SK-N-MC (cell line): ENCODE data around the gene SYNPO.
A peak's percentile ranks its signal among the peaks of the same experiment; 100 is the strongest.

Source experiments
- DNase-seq: peaks from one replicate; pipeline ENCODE4 v3.0.0-alpha.2; 2011; ENCODE audit warnings: low read depth, low spot score
- H3K27ac ChIP-seq: fragments of 200-600 bp; sonication (generic); 2 replicates; pipeline ENCODE4 v1.5.1; 2016; ENCODE audit warnings: mixed run types
- H3K36me3 ChIP-seq: fragments of 200-600 bp; sonication (generic); 2 replicates; pipeline ENCODE4 v1.6.1; 2017; ENCODE audit warnings: antibody characterized with exemption, low read length, mixed read lengths; ENCODE audit not compliant: insufficient read depth
- H3K4me3 ChIP-seq: fragments of 200-600 bp; sonication (generic); 2 replicates; pipeline ENCODE4 v1.5.1; 2016
- H3K9ac ChIP-seq: fragments of 200-600 bp; sonication (generic); 2 replicates; pipeline ENCODE4 v1.8.0; 2017; ENCODE audit warnings: mixed run types, mixed read lengths; ENCODE audit not compliant: insufficient read length
- H3K9me3 ChIP-seq: fragments of 200-600 bp; sonication (generic); 2 replicates; pipeline ENCODE4 v1.6.1; 2017; ENCODE audit warnings: low read depth, mild to moderate bottlenecking, antibody characterized with exemption, low read length, moderate library complexity, mixed read lengths
- EZH2 ChIP-seq: fragments of 200-600 bp; sonication (generic); IDR thresholded peaks from one replicate; pipeline ENCODE4 v1.6.1; 2017; ENCODE audit warnings: antibody characterized with exemption
- FOXP2 ChIP-seq: optimal IDR thresholded peaks from 2 replicates; pipeline ENCODE3; 2011; ENCODE audit warnings: mild to moderate bottlenecking, moderate library complexity; ENCODE audit not compliant: insufficient read depth; ENCODE audit errors: extremely low read length, control extremely low read depth
- POLR2AphosphoS5 ChIP-seq: IDR thresholded peaks from 2 replicates; pipeline ENCODE4 v1.6.1; 2012; ENCODE audit warnings: mild to moderate bottlenecking, low read depth, low read length, borderline replicate concordance

Gene SYNPO

DNA sequence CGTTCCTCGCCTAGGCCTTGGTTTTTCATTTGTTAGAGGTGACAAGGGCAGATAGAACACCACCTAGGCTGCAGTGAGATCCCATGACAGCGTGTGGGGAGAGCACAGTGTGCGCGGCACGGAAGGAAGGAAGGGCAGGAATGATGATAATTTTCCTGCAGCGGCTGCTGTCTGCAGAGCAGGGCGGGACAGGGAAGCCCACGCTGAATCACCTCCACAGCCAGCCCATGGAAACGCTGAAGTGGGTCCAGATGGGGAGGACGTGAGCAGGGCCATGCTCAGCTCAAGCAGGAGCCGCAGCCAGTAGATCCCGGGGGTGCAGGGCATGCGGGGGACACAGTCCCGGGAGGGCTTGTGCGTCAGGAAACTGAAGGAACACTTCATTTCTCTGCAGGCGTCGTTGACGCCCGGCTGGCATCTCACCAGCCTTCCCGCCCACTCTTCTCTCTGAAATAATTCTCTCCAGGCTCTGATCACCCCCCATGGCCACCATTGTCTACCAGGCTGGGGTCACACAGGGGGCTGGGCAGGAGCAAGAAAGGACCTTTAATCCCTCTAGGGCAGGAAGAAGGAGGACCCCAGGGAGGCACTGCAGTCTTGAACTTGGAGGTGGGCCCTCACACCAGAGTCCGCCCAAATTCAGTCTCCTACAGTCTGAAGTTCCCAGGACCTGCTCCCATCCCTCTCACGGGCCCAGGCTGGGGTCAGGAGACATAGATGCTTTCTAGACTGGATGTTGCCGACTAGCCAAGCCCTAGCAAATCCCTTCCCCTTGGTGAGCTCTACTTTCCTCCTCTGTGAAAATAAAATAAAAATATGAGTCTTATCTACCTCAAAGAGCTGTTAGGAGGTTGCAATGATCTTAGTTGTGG lies 20.9 kb upstream of the SYNPO start:
- Histone ChIP-seq H3K36me3 (no peaks in the 10 kb centered on the region), H3K9me3 (no peaks in the 10 kb centered on the region), H3K27ac (no peak overlapping the region), H3K4me3 (no peak overlapping the region), H3K9ac (no peak overlapping the region)
- no peak for DNase-seq
- no peak for TF ChIP-seq POLR2AphosphoS5
- no peak for TF ChIP-seq FOXP2
- no peak for TF ChIP-seq EZH2

- no peak for DNase-seq
- Histone ChIP-seq H3K9me3 (no peaks in the 10 kb centered on the region), H3K36me3 (no peaks in the 10 kb centered on the region), H3K9ac (no peak overlapping the region), H3K4me3 (no peak overlapping the region), H3K27ac (no peak overlapping the region)
- TF ChIP-seq POLR2AphosphoS5, result no peak
- no peak for TF ChIP-seq FOXP2
- no peak for TF ChIP-seq EZH2
Observed at GRCh38 chr5:150621301-150621700, 19.2 kb upstream of the SYNPO start.

- no peak overlapping the region for H3K9ac ChIP-seq
- no peak for TF ChIP-seq FOXP2
- TF ChIP-seq POLR2AphosphoS5, result no peak
- no peak overlapping the region for H3K4me3 ChIP-seq
- H3K27ac ChIP-seq, result no peak overlapping the region
- no peak for DNase-seq
- H3K36me3 ChIP-seq, result no peaks in the 10 kb centered on the region
- no peaks in the 10 kb centered on the region for H3K9me3 ChIP-seq
Observed at GRCh38 chr5:150622157-150622556, 18.3 kb upstream of the SYNPO start.

DNA sequence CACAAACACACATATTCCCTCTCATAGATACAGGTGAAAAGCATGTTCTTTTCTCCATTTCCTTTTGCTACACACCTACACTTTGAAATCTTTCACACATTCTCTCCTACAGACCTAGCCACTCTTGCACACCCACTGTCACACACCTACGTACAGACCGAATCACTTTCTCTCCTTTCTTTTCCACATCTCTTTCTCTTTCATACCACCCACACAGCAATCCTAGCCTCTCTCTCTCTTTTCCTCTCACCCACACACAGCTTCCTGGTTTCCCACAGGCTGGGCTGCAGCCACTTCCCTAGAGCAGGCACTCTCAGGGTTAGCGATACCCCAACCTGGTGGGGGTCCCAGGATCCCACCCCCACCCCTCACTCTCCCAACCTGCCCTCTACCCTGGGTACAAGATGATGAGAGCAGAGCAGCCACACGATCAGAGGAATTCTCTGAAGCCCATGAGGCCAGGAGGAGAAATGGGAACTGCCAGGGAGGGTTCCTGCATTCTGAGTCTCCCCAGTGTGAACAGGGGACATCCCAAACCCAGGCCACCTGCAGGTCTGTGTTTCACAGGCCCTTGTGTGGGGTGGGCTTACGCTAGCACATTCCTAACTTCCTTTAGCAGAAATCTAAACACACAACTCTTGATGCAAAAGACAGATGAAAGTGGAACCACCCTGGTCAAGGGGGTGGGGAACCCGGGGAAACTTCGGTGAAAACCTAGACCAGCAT lies 17.1 kb upstream of the SYNPO start:
- Histone ChIP-seq H3K4me3 (no peak overlapping the region), H3K27ac (no peak overlapping the region), H3K9me3 (no peaks in the 10 kb centered on the region), H3K36me3 (no peaks in the 10 kb centered on the region), H3K9ac (no peak overlapping the region)
- DNase-seq, result no peak
- TF ChIP-seq EZH2, result no peak

GRCh38 chr5:150623878-150624216 lies 16.6 kb upstream of the SYNPO start:
- Histone ChIP-seq H3K9ac (no peak overlapping the region), H3K36me3 (no peaks in the 10 kb centered on the region), H3K27ac (no peak overlapping the region), H3K4me3 (no peak overlapping the region), H3K9me3 (no peaks in the 10 kb centered on the region)
- no peak for DNase-seq
- TF ChIP-seq FOXP2 (no peak), EZH2 (no peak), POLR2AphosphoS5 (no peak)

GRCh38 chr5:150624334-150625163 lies 15.9 kb upstream of the SYNPO start:
- H3K27ac ChIP-seq, result no peak overlapping the region
- TF ChIP-seq POLR2AphosphoS5 (no peak), FOXP2 (no peak), EZH2 (no peak)
- no peaks in the 10 kb centered on the region for H3K9me3 ChIP-seq
- peak overlapping the region; percentile 50 for H3K9ac ChIP-seq
- no peaks in the 10 kb centered on the region for H3K36me3 ChIP-seq
- DNase-seq, result no peak
- H3K4me3 ChIP-seq, result peak overlapping the region; percentile 76

GRCh38 chr5:150625164-150625535 lies 15.3 kb upstream of the SYNPO start:
- Histone ChIP-seq H3K9me3 (no peaks in the 10 kb centered on the region), H3K9ac (peak overlapping the region; percentile 50), H3K36me3 (no peaks in the 10 kb centered on the region), H3K4me3 (peak overlapping the region; percentile 76), H3K27ac (no peak overlapping the region)
- TF ChIP-seq POLR2AphosphoS5 (no peak), EZH2 (no peak), FOXP2 (no peak)
- no peak for DNase-seq

DNA sequence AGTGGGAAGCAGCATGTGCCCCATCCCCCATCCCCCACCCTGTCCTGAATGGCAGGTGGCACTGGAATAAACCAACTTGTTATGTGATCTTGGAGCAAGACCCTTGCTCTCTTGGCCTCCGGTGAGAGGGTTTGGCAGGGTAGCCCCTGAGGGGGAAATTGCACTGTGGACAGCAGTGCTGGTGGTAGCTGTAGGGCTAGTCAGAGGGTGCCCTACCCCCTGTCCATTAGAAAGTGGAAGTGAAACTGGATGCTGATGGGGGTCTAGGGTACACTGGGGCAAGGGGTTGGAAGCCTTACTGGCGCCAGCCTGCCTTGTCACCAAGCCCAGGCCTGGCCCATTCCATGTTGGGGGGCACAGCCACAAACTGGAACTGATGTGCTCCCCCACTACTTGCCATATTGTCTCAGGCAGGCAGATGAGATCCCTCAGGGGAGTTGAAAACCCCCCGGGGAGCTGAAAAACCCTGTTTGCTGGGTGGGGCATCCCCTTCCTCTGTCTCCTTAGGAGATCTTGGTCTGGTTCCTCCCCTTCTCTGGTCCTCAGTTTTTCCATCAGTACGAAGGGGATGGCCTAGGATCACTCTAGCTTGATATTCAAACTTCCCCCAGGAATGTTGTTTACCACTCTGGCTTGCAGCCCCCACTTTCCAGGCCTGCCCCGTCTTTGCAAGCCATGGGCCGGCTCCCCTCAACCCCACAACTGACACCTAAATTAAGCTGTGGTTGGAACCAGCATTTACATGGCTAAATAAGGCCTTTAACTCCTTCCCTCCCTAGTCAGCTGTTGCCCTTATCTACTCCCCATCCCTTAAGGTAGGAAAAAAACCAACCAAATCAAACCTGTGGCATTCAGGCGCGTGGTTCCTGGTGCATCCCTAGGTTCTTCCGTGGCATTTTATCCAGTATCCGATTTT lies 14.4 kb upstream of the SYNPO start:
- Histone ChIP-seq H3K9me3 (no peaks in the 10 kb centered on the region), H3K27ac (no peak overlapping the region), H3K36me3 (no peaks in the 10 kb centered on the region), H3K9ac (no peak overlapping the region), H3K4me3 (peak overlapping the region; percentile 76; the same call in 1 of the 2 replicates)
- TF ChIP-seq EZH2, result no peak
- TF ChIP-seq POLR2AphosphoS5, result no peak
- no peak for TF ChIP-seq FOXP2
- no peak for DNase-seq
